HEK293 (cell line): Measurements from ENCODE around the gene SEZ6L.

ENCODE experiments used
- BCL11A ChIP-seq: fragments of 450-650 bp; formaldehyde crosslinking; IDR thresholded peaks from 2 replicates; pipeline ENCODE4 v1.5.1; 2016; ENCODE audit warnings: low read depth, missing biosample characterization, missing genetic modification characterization
- EGR2 ChIP-seq: fragments of 450-650 bp; formaldehyde crosslinking; IDR thresholded peaks from 2 replicates; pipeline ENCODE4 v1.5.1; 2016; ENCODE audit warnings: low read depth, missing biosample characterization, missing genetic modification characterization
- KLF8 ChIP-seq: fragments of 450-650 bp; formaldehyde crosslinking; IDR thresholded peaks from 2 replicates; pipeline ENCODE4 v1.5.1; 2016; ENCODE audit warnings: missing biosample characterization, missing genetic modification characterization
- SP2 ChIP-seq: fragments of 450-650 bp; formaldehyde crosslinking; IDR thresholded peaks from 2 replicates; pipeline ENCODE4 v1.5.1; 2016; ENCODE audit warnings: missing biosample characterization, missing genetic modification characterization
- ZBTB20 ChIP-seq: fragments of 450-650 bp; formaldehyde crosslinking; IDR thresholded peaks from 2 replicates; pipeline ENCODE4 v1.5.1; 2016; ENCODE audit warnings: missing biosample characterization, missing genetic modification characterization
- ZEB2 ChIP-seq: fragments of 450-650 bp; formaldehyde crosslinking; IDR thresholded peaks from 2 replicates; pipeline ENCODE4 v1.5.1; 2016; ENCODE audit warnings: missing biosample characterization, missing genetic modification characterization
- ZFHX2 ChIP-seq: fragments of 450-650 bp; formaldehyde crosslinking; conservative IDR thresholded peaks from 2 replicates; pipeline ENCODE4 v1.5.1; 2016; ENCODE audit warnings: missing biosample characterization, missing genetic modification characterization
- ZFP37 ChIP-seq: fragments of 450-650 bp; formaldehyde crosslinking; IDR thresholded peaks from 2 replicates; pipeline ENCODE4 v1.5.1; 2016; ENCODE audit warnings: missing biosample characterization, missing genetic modification characterization
- ZNF10 ChIP-seq: fragments of 450-650 bp; formaldehyde crosslinking; IDR thresholded peaks from 2 replicates; pipeline ENCODE4 v1.5.1; 2017; ENCODE audit warnings: missing biosample characterization, missing genetic modification characterization
- ZNF23 ChIP-seq: fragments of 450-650 bp; formaldehyde crosslinking; IDR thresholded peaks from 2 replicates; pipeline ENCODE4 v1.5.1; 2016; ENCODE audit warnings: missing biosample characterization, missing genetic modification characterization, borderline replicate concordance
- ZNF292 ChIP-seq: fragments of 450-650 bp; formaldehyde crosslinking; IDR thresholded peaks from 2 replicates; pipeline ENCODE4 v1.5.1; 2016; ENCODE audit warnings: low read depth, missing biosample characterization, missing genetic modification characterization, borderline replicate concordance
- ZNF335 ChIP-seq: fragments of 450-650 bp; formaldehyde crosslinking; conservative IDR thresholded peaks from 2 replicates; pipeline ENCODE4 v1.5.1; 2016; ENCODE audit warnings: missing biosample characterization, missing genetic modification characterization
- ZNF366 ChIP-seq: fragments of 450-650 bp; formaldehyde crosslinking; conservative IDR thresholded peaks from 2 replicates; pipeline ENCODE4 v1.5.1; 2016; ENCODE audit warnings: missing biosample characterization, missing genetic modification characterization
- ZNF391 ChIP-seq: fragments of 450-650 bp; formaldehyde crosslinking; IDR thresholded peaks from 2 replicates; pipeline ENCODE4 v1.5.1; 2016; ENCODE audit warnings: low read depth, missing biosample characterization, missing genetic modification characterization, borderline replicate concordance
- ZNF433 ChIP-seq: fragments of 450-650 bp; formaldehyde crosslinking; IDR thresholded peaks from 2 replicates; pipeline ENCODE4 v1.5.1; 2016; ENCODE audit warnings: missing biosample characterization, missing genetic modification characterization, low read depth
- ZNF510 ChIP-seq: fragments of 450-650 bp; formaldehyde crosslinking; IDR thresholded peaks from 2 replicates; pipeline ENCODE4 v1.5.1; 2018; ENCODE audit warnings: mild to moderate bottlenecking, missing genetic modification characterization, missing biosample characterization; ENCODE audit not compliant: insufficient replicate concordance
- ZNF585B ChIP-seq: fragments of 450-650 bp; formaldehyde crosslinking; IDR thresholded peaks from 2 replicates; pipeline ENCODE4 v1.5.1; 2016; ENCODE audit warnings: missing biosample characterization, missing genetic modification characterization
- ZNF623 ChIP-seq: fragments of 450-650 bp; formaldehyde crosslinking; IDR thresholded peaks from 2 replicates; pipeline ENCODE4 v1.5.1; 2016; ENCODE audit warnings: missing biosample characterization, missing genetic modification characterization
- TF ChIP-seq, protein P1 (sequence below): fragments of 450-650 bp; formaldehyde crosslinking; optimal IDR thresholded peaks from 2 replicates; pipeline ENCODE3; 2016; ENCODE audit warnings: missing biosample characterization, mild to moderate bottlenecking, missing genetic modification characterization
- TF ChIP-seq, protein P2 (sequence below): fragments of 450-650 bp; IDR thresholded peaks from 2 replicates; pipeline ENCODE4 v1.5.1; 2018; ENCODE audit warnings: missing biosample characterization, missing genetic modification characterization
- TF ChIP-seq, protein P3 (sequence below): fragments of 450-650 bp; formaldehyde crosslinking; IDR thresholded peaks from 2 replicates; pipeline ENCODE4 v1.5.1; 2016; ENCODE audit warnings: missing biosample characterization, missing genetic modification characterization
- TF ChIP-seq, protein P4 (sequence below): fragments of 450-650 bp; formaldehyde crosslinking; IDR thresholded peaks from 2 replicates; pipeline ENCODE4 v1.5.1; 2016; ENCODE audit warnings: missing biosample characterization, missing genetic modification characterization, borderline replicate concordance
- TF ChIP-seq, protein P5 (sequence below): fragments of 450-650 bp; formaldehyde crosslinking; IDR thresholded peaks from 2 replicates; pipeline ENCODE4 v1.5.1; 2016; ENCODE audit warnings: missing biosample characterization, missing genetic modification characterization

Gene SEZ6L

GRCh38 chr22:26429458-26430286, 260.4 kb downstream of the SEZ6L start (continued):
- TF ChIP-seq, protein P1, sequence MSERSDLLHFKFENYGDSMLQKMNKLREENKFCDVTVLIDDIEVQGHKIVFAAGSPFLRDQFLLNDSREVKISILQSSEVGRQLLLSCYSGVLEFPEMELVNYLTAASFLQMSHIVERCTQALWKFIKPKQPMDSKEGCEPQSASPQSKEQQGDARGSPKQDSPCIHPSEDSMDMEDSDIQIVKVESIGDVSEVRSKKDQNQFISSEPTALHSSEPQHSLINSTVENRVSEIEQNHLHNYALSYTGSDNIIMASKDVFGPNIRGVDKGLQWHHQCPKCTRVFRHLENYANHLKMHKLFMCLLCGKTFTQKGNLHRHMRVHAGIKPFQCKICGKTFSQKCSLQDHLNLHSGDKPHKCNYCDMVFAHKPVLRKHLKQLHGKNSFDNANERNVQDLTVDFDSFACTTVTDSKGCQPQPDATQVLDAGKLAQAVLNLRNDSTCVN (tag by site-specific recombination), result peak; percentile 57
- TF ChIP-seq, protein P2, sequence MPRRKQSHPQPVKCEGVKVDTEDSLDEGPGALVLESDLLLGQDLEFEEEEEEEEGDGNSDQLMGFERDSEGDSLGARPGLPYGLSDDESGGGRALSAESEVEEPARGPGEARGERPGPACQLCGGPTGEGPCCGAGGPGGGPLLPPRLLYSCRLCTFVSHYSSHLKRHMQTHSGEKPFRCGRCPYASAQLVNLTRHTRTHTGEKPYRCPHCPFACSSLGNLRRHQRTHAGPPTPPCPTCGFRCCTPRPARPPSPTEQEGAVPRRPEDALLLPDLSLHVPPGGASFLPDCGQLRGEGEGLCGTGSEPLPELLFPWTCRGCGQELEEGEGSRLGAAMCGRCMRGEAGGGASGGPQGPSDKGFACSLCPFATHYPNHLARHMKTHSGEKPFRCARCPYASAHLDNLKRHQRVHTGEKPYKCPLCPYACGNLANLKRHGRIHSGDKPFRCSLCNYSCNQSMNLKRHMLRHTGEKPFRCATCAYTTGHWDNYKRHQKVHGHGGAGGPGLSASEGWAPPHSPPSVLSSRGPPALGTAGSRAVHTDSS (tag by site-specific recombination), result no peak
- no peak for TF ChIP-seq ZNF510 (tag by site-specific recombination)
- TF ChIP-seq ZEB2 (tag by site-specific recombination), result no peak
- TF ChIP-seq ZNF23 (tag by site-specific recombination), result no peak
- no peak for TF ChIP-seq KLF8 (tag by site-specific recombination)
- no peak for TF ChIP-seq BCL11A (tag by site-specific recombination)
- TF ChIP-seq, protein P3, sequence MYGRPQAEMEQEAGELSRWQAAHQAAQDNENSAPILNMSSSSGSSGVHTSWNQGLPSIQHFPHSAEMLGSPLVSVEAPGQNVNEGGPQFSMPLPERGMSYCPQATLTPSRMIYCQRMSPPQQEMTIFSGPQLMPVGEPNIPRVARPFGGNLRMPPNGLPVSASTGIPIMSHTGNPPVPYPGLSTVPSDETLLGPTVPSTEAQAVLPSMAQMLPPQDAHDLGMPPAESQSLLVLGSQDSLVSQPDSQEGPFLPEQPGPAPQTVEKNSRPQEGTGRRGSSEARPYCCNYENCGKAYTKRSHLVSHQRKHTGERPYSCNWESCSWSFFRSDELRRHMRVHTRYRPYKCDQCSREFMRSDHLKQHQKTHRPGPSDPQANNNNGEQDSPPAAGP (tag by site-specific recombination), result 0 out of 2 replicates have a peak, but pooled peaks have one; percentile 34
- TF ChIP-seq ZNF623 (tag by site-specific recombination), result no peak
- TF ChIP-seq ZFP37, result no peak
- TF ChIP-seq ZNF335 (tag by site-specific recombination), result peak; percentile 68
- TF ChIP-seq ZBTB20, result peak; percentile 79
- TF ChIP-seq ZFHX2, result peak; percentile 27; the same call in 1 of the 2 replicates
- TF ChIP-seq ZNF585B (tag by site-specific recombination), result no peak
- no peak for TF ChIP-seq ZNF292
- TF ChIP-seq ZNF10 (tag by site-specific recombination), result no peak
- no peak; the same call in 1 of the 2 replicates for TF ChIP-seq ZNF391 (tag by site-specific recombination)
- no peak for TF ChIP-seq ZNF433 (tag by site-specific recombination)
- TF ChIP-seq, protein P4, sequence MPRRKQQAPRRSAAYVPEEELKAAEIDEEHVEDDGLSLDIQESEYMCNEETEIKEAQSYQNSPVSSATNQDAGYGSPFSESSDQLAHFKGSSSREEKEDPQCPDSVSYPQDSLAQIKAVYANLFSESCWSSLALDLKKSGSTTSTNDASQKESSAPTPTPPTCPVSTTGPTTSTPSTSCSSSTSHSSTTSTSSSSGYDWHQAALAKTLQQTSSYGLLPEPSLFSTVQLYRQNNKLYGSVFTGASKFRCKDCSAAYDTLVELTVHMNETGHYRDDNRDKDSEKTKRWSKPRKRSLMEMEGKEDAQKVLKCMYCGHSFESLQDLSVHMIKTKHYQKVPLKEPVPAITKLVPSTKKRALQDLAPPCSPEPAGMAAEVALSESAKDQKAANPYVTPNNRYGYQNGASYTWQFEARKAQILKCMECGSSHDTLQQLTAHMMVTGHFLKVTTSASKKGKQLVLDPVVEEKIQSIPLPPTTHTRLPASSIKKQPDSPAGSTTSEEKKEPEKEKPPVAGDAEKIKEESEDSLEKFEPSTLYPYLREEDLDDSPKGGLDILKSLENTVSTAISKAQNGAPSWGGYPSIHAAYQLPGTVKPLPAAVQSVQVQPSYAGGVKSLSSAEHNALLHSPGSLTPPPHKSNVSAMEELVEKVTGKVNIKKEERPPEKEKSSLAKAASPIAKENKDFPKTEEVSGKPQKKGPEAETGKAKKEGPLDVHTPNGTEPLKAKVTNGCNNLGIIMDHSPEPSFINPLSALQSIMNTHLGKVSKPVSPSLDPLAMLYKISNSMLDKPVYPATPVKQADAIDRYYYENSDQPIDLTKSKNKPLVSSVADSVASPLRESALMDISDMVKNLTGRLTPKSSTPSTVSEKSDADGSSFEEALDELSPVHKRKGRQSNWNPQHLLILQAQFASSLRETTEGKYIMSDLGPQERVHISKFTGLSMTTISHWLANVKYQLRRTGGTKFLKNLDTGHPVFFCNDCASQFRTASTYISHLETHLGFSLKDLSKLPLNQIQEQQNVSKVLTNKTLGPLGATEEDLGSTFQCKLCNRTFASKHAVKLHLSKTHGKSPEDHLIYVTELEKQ (tag by site-specific recombination), result no peak
- peak; percentile 52 for TF ChIP-seq ZNF366 (tag by site-specific recombination)
- peak; percentile 48 for TF ChIP-seq EGR2 (tag by site-specific recombination)
- peak; percentile 40; the same call in 1 of the 2 replicates for TF ChIP-seq SP2 (tag by site-specific recombination)
- TF ChIP-seq, protein P5, sequence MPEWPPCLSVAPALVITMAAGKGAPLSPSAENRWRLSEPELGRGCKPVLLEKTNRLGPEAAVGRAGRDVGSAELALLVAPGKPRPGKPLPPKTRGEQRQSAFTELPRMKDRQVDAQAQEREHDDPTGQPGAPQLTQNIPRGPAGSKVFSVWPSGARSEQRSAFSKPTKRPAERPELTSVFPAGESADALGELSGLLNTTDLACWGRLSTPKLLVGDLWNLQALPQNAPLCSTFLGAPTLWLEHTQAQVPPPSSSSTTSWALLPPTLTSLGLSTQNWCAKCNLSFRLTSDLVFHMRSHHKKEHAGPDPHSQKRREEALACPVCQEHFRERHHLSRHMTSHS, result no peak
